HepG2 (cell line): ENCODE measurements around the gene ARL5A. TPM values are rescaled to one million over a fixed set of nuclear protein-coding genes. Genes with fewer than 3 reads are reported as not detected.

Experiments used
- ARID2 ChIP-seq: sonication (generic); formaldehyde crosslinking; IDR thresholded peaks from 2 replicates; pipeline ENCODE4 v1.8.1; 2022; ENCODE audit warnings: mild to moderate bottlenecking, missing genetic modification reagents, borderline replicate concordance
- CAMTA2 ChIP-seq: sonication (generic); formaldehyde crosslinking; IDR thresholded peaks from 2 replicates; pipeline ENCODE4 v1.4.0; 2020; ENCODE audit warnings: mild to moderate bottlenecking, missing genetic modification reagents, borderline replicate concordance
- CBX2 ChIP-seq, 2 experiments: fragments of 200-600 bp in 1 of 2; sonication (generic); formaldehyde crosslinking in 1 of 2; IDR thresholded peaks; 2 replicates each; pipeline versions ENCODE4 v1.7.0 to v1.8.1; 2018 to 2022; ENCODE audit warnings: low read depth in 2 of 2, low read length in 1 of 2, mild to moderate bottlenecking in 1 of 2, missing genetic modification reagents in 1 of 2
- CEBPB ChIP-seq: IDR thresholded peaks from 2 replicates; pipeline ENCODE4 v1.6.1; 2011; ENCODE audit warnings: low read depth, low read length, improper control_type of control experiment, borderline replicate concordance
- ELF1 ChIP-seq: sonication (generic); formaldehyde crosslinking; IDR thresholded peaks from 2 replicates; pipeline ENCODE4 v1.4.0; 2020; ENCODE audit warnings: missing genetic modification reagents
- FIP1L1 ChIP-seq: fragments of 200-400 bp; formaldehyde crosslinking; IDR thresholded peaks from 2 replicates; pipeline ENCODE4 v1.6.1; 2018; ENCODE audit warnings: low read depth, mild to moderate bottlenecking, low read length, moderate library complexity, borderline replicate concordance; ENCODE audit not compliant: insufficient read depth
- KDM5A ChIP-seq: fragments of 200-600 bp; sonication (generic); IDR thresholded peaks from 2 replicates; pipeline ENCODE4 v1.7.0; 2018; ENCODE audit warnings: antibody characterized with exemption, mild to moderate bottlenecking, low read length, borderline replicate concordance
- KLF9 ChIP-seq: IDR thresholded peaks from 2 replicates; pipeline ENCODE4 v1.6.1; 2016; ENCODE audit warnings: low read depth
- NR2C2 ChIP-seq: sonication (generic); formaldehyde crosslinking; IDR thresholded peaks from 2 replicates; pipeline ENCODE4 v1.4.0; 2020; ENCODE audit warnings: missing genetic modification reagents, mild to moderate bottlenecking, moderate library complexity, borderline replicate concordance
- PPARG ChIP-seq: conservative IDR thresholded peaks from 2 replicates; pipeline ENCODE4 v1.6.1; 2016; ENCODE audit warnings: missing biosample characterization, missing genetic modification reagents
- SMARCE1 ChIP-seq: fragments of 450-650 bp; IDR thresholded peaks from 2 replicates; pipeline ENCODE4 v1.6.1; 2017; ENCODE audit warnings: borderline replicate concordance
- SOX6 ChIP-seq, 2 experiments: fragments of 450-650 bp in 1 of 2; sonication (generic) in 1 of 2; formaldehyde crosslinking in 1 of 2; IDR thresholded peaks; 2 replicates each; pipeline versions ENCODE4 v1.4.0 to v1.6.1; 2017 to 2020; ENCODE audit warnings: antibody characterized with exemption in 1 of 2, mild to moderate bottlenecking in 1 of 2, missing genetic modification reagents in 1 of 2
- ZMYM4 ChIP-seq: sonication (generic); formaldehyde crosslinking; IDR thresholded peaks from 2 replicates; pipeline ENCODE4 v1.8.1; 2023; ENCODE audit warnings: mild to moderate bottlenecking, missing genetic modification reagents
- ZNF24 ChIP-seq: fragments of 450-650 bp; IDR thresholded peaks from 2 replicates; pipeline ENCODE4 v1.6.1; 2017; ENCODE audit warnings: antibody characterized with exemption, mild to moderate bottlenecking
- ZNF251 ChIP-seq: sonication (generic); formaldehyde crosslinking; IDR thresholded peaks from 2 replicates; pipeline ENCODE4 v1.9.0; 2021; ENCODE audit warnings: mild to moderate bottlenecking, missing genetic modification reagents
- ZNF296 ChIP-seq: sonication (generic); formaldehyde crosslinking; conservative IDR thresholded peaks from 2 replicates; pipeline ENCODE4 v1.5.0; 2020; ENCODE audit warnings: mild to moderate bottlenecking, missing genetic modification reagents
- ZNF44 ChIP-seq: sonication (generic); formaldehyde crosslinking; IDR thresholded peaks from 2 replicates; pipeline ENCODE4 v1.5.1; 2020; ENCODE audit warnings: mild to moderate bottlenecking, missing genetic modification reagents
- ZNF460 ChIP-seq: sonication (generic); formaldehyde crosslinking; IDR thresholded peaks from 2 replicates; pipeline ENCODE4 v1.5.1; 2020; ENCODE audit warnings: missing genetic modification reagents, mild to moderate bottlenecking, borderline replicate concordance
- ZNF619 ChIP-seq: sonication (generic); formaldehyde crosslinking; IDR thresholded peaks from 2 replicates; pipeline ENCODE4 v1.4.0; 2020; ENCODE audit warnings: mild to moderate bottlenecking, missing genetic modification reagents
- ZNF780A ChIP-seq: sonication (generic); formaldehyde crosslinking; IDR thresholded peaks from 2 replicates; pipeline ENCODE4 v1.8.0; 2022; ENCODE audit warnings: mild to moderate bottlenecking, missing genetic modification reagents, moderate library complexity
- ZNF891 ChIP-seq: sonication (generic); formaldehyde crosslinking; IDR thresholded peaks from 2 replicates; pipeline ENCODE4 v1.5.0; 2020; ENCODE audit warnings: mild to moderate bottlenecking, missing genetic modification reagents
- polyA plus RNA-seq, 8 experiments: library from polyadenylated mRNA; depleted of rRNA in 3 of 8; stranded (reverse) in 7 of 8; unstranded in 1 of 8; fragments of >200 nt; fragmentation: Illumina TruSeq in 4 of 8; extraction: Trizol in 4 of 8; gene quantifications; 2 replicates each; pipeline versions ENCODE4 v1.2.1 to v1.2.3, GENCODE V29; 2011 to 2016; ENCODE audit warnings: low read depth in 4 of 8, missing spikeins in 1 of 8, mixed read lengths in 1 of 8; ENCODE audit not compliant: insufficient read depth in 1 of 8
- total RNA-seq, 5 experiments: library from RNA; depleted of rRNA; stranded (reverse); fragments of >200 nt; fragmentation: Illumina TruSeq; extraction: Trizol; gene quantifications; 2 replicates each; pipeline ENCODE4 v1.2.3, GENCODE V29; 2016; ENCODE audit warnings: low read depth in 1 of 5
- TF ChIP-seq, protein P1 (sequence below): sonication (generic); formaldehyde crosslinking; IDR thresholded peaks from 2 replicates; pipeline ENCODE4 v1.8.0; 2022; ENCODE audit warnings: missing genetic modification reagents, mild to moderate bottlenecking, borderline replicate concordance
- TF ChIP-seq, protein P2 (sequence below): sonication (generic); formaldehyde crosslinking; IDR thresholded peaks from 2 replicates; pipeline ENCODE4 v1.5.0; 2020; ENCODE audit warnings: missing genetic modification reagents
- TF ChIP-seq, protein P3 (sequence below): sonication (generic); formaldehyde crosslinking; IDR thresholded peaks from 2 replicates; pipeline ENCODE4 v1.4.0; 2020; ENCODE audit warnings: missing genetic modification reagents

Gene ARL5A
- total and polyA plus RNA-seq, 2 of the 13 experiments (the other 11 are each of a cell fraction or from before 2014, with no cell fraction given): 47.5 to 149 TPM

DNA sequence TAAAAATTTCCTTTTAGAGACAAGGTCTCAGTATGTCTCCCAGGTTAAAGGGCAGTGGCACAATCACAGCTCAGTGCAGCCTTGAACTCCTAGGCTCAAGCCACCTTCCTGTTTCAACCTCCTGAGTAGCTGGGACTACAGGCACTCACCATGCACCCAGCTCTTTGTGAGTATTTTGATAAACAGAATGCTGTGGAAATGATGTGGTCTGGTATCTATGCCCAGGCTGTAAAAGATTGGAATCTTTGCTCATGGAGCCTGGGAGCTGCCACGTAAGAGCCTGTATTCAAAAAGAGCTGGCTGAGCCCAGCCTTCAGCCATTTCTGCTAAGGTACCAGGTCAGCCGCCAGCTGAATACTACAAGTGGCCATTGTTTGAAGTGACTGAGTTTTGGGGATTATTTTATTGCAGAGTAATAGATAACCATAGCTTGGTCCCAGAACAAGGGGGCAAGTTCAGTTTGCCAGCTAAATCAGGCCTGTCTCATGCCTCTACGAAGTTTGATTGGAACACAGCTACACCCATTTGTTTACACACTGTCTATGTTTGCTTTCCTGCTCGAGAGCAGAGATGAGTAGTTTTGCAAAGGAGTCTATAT, 21.3 kb upstream of the ARL5A start (continued):
- TF ChIP-seq, protein P1, sequence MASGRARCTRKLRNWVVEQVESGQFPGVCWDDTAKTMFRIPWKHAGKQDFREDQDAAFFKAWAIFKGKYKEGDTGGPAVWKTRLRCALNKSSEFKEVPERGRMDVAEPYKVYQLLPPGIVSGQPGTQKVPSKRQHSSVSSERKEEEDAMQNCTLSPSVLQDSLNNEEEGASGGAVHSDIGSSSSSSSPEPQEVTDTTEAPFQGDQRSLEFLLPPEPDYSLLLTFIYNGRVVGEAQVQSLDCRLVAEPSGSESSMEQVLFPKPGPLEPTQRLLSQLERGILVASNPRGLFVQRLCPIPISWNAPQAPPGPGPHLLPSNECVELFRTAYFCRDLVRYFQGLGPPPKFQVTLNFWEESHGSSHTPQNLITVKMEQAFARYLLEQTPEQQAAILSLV (CRISPR knock-in tag): no peak
- TF ChIP-seq, protein P2, sequence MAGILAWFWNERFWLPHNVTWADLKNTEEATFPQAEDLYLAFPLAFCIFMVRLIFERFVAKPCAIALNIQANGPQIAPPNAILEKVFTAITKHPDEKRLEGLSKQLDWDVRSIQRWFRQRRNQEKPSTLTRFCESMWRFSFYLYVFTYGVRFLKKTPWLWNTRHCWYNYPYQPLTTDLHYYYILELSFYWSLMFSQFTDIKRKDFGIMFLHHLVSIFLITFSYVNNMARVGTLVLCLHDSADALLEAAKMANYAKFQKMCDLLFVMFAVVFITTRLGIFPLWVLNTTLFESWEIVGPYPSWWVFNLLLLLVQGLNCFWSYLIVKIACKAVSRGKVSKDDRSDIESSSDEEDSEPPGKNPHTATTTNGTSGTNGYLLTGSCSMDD (CRISPR knock-in tag): no peak
- TF ChIP-seq CAMTA2 (CRISPR knock-in tag) (no peak), ZNF891 (CRISPR knock-in tag) (no peak), ZNF296 (no peak), ARID2 (CRISPR knock-in tag) (0 out of 2 replicates have a peak, but pooled peaks have one; percentile 54), ZNF460 (no peak), CBX2 (IDR thresholded peaks at IDR 0.05; ENCODE audit: low read depth, low read length) (no peak), CBX2 (CRISPR knock-in tag; IDR thresholded peaks at IDR 0.05; ENCODE audit: low read depth) (no peak), CEBPB (no peak), ZNF780A (CRISPR knock-in tag) (no peak), ZMYM4 (CRISPR knock-in tag) (peak; percentile 35; the same call in 1 of the 2 replicates), FIP1L1 (no peak), ZNF24 (no peak), KDM5A (no peak), KLF9 (CRISPR knock-in tag) (no peak), ZNF251 (no peak), SMARCE1 (no peak), ZNF619 (no peak), SOX6 (IDR thresholded peaks at IDR 0.05) (no peak), SOX6 (CRISPR knock-in tag; IDR thresholded peaks at IDR 0.05) (peak; percentile 54; the same call in 1 of the 2 replicates), NR2C2 (CRISPR knock-in tag) (0 out of 2 replicates have a peak, but pooled peaks have one; percentile 23), ZNF44 (CRISPR knock-in tag) (no peak), PPARG (peak; percentile 60), ELF1 (CRISPR knock-in tag) (0 out of 2 replicates have a peak, but pooled peaks have one; percentile 10)
- TF ChIP-seq, protein P3, sequence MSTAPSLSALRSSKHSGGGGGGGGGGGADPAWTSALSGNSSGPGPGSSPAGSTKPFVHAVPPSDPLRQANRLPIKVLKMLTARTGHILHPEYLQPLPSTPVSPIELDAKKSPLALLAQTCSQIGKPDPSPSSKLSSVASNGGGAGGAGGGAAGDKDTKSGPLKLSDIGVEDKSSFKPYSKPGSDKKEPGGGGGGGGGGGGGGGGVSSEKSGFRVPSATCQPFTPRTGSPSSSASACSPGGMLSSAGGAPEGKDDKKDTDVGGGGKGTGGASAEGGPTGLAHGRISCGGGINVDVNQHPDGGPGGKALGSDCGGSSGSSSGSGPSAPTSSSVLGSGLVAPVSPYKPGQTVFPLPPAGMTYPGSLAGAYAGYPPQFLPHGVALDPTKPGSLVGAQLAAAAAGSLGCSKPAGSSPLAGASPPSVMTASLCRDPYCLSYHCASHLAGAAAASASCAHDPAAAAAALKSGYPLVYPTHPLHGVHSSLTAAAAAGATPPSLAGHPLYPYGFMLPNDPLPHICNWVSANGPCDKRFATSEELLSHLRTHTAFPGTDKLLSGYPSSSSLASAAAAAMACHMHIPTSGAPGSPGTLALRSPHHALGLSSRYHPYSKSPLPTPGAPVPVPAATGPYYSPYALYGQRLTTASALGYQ: no peak
